AG20443 (cell line): Measurements from ENCODE around the gene OTOF.

ENCODE experiments used
- DNase-seq: peaks from one replicate; pipeline ENCODE4 v3.0.0; 2012; ENCODE audit warnings: low spot score, mixed read lengths

Gene OTOF

GRCh38 chr2:26464390-26465265 is 13.3 kb downstream of the OTOF start:
- DNase-seq, result no peak

- DNase-seq, result no peak
These were observed 14.4 kb downstream of the OTOF start for GRCh38 chr2:26463244-26464192.

GRCh38 chr2:26462511-26463243 is 15.2 kb downstream of the OTOF start:
- DNase-seq, result peak; percentile 78

GRCh38 chr2:26462100-26462499 is 15.8 kb downstream of the OTOF start:
- DNase-seq, result no peak

- DNase-seq, result no peak
These were observed 16.3 kb downstream of the OTOF start for GRCh38 chr2:26461601-26462023.

- no peak for DNase-seq
These were observed 17.3 kb downstream of the OTOF start for GRCh38 chr2:26460613-26461031.

GRCh38 chr2:26459991-26460612 is 17.8 kb downstream of the OTOF start:
- peak; percentile 38 for DNase-seq

- DNase-seq, result no peak
These were observed 19.4 kb downstream of the OTOF start for GRCh38 chr2:26458365-26459042.

GRCh38 chr2:26457695-26458364 is 20.1 kb downstream of the OTOF start:
- DNase-seq, result no peak

- DNase-seq, result no peak
These were observed 20.7 kb downstream of the OTOF start for GRCh38 chr2:26457251-26457666.

- DNase-seq, result no peak
These were observed 21.3 kb downstream of the OTOF start for GRCh38 chr2:26456440-26457250.

- no peak for DNase-seq
These were observed 22.1 kb downstream of the OTOF start for GRCh38 chr2:26455670-26456439.

GRCh38 chr2:26455037-26455669 is 22.8 kb downstream of the OTOF start:
- no peak for DNase-seq

GRCh38 chr2:26454561-26455001 is 23.3 kb downstream of the OTOF start:
- DNase-seq, result no peak

GRCh38 chr2:26453421-26454329 is 24.2 kb downstream of the OTOF start:
- DNase-seq, result no peak

GRCh38 chr2:26451700-26452099 is 26.2 kb downstream of the OTOF start:
- DNase-seq, result no peak

GRCh38 chr2:26450031-26450635 is 27.8 kb downstream of the OTOF start:
- no peak for DNase-seq
